Suprapubic skin (tissue), 4 donors: ENCODE data around the gene RBM45.

ENCODE experiments used
- CTCF ChIP-seq, 2 donors: fragments of 200-600 bp in 1 of 2; fragments of 450-650 bp in 1 of 2; sonication (generic) in 1 of 2; IDR thresholded peaks; one replicate each; pipeline ENCODE4 v1.5.1; 2016 to 2019; ENCODE audit warnings: antibody characterized with exemption in 2 of 2, mild to moderate bottlenecking in 1 of 2, moderate library complexity in 1 of 2
- EP300 ChIP-seq: sonication (generic); formaldehyde crosslinking; IDR thresholded peaks from one replicate; pipeline ENCODE4 v1.6.1; 2017; ENCODE audit warnings: antibody characterized with exemption
- POLR2A ChIP-seq, 2 donors: fragments of 450-650 bp; IDR thresholded peaks; one replicate each; pipeline ENCODE4 v1.6.1; 2017; ENCODE audit warnings: antibody characterized with exemption in 2 of 2, mild to moderate bottlenecking in 2 of 2, moderate library complexity in 2 of 2
- POLR2AphosphoS5 ChIP-seq, 3 donors: sonication (generic); formaldehyde crosslinking; IDR thresholded peaks; one replicate each; pipeline ENCODE4 v1.6.1; 2017; ENCODE audit warnings: antibody characterized with exemption in 3 of 3

GRCh38 chr2:178088774-178089270 lies 23.4 kb upstream of the RBM45 start:
- TF ChIP-seq CTCF (IDR thresholded peaks at IDR 0.05) (no peak), POLR2A (IDR thresholded peaks at IDR 0.05) (no peak), EP300 (no peak), POLR2AphosphoS5 (IDR thresholded peaks at IDR 0.05) (no peak)
